ENCODE results near the gene PBX4.

PBX4 gene

GRCh38 chr19:19525611-19526380 is 92.7 kb downstream of the PBX4 start:
- Mint-ChIP-seq H3K27ac (peak overlapping the region; percentile 68 to 91 (median 70)), H3K4me1 (peaks cover 3% of the 10 kb centered on the region), H3K4me3 (peak overlapping the region in 2 of 3 experiments; percentile 5 to 41), H3K9me3 (no peaks in the 10 kb centered on the region), H3K27me3 (ENCODE audit: low read depth) (no peaks in the 10 kb centered on the region), H3K36me3 (ENCODE audit: low read depth) (peaks cover 20% of the 10 kb centered on the region)
- no peak for TF ChIP-seq CTCF (IDR thresholded peaks at IDR 0.05; ENCODE audit: unreplicated experiment in 3 of 3)

- TF ChIP-seq CTCF (IDR thresholded peaks at IDR 0.05; ENCODE audit: unreplicated experiment in 3 of 3): no peak
- no peaks in the 10 kb centered on the region for H3K4me1 Mint-ChIP-seq
Measured at GRCh38 chr19:19524053-19524452, 94.4 kb downstream of the PBX4 start.

GRCh38 chr19:19523177-19523576 is 95.3 kb downstream of the PBX4 start:
- H3K36me3 Mint-ChIP-seq (ENCODE audit: low read depth): peaks cover 29% of the 10 kb centered on the region
- H3K27me3 Mint-ChIP-seq (ENCODE audit: low read depth): no peaks in the 10 kb centered on the region
- no peaks in the 10 kb centered on the region for H3K9me3 Mint-ChIP-seq
- no peak for TF ChIP-seq CTCF (IDR thresholded peaks at IDR 0.05; ENCODE audit: unreplicated experiment in 3 of 3)
- H3K4me1 Mint-ChIP-seq: no peaks in the 10 kb centered on the region
- no peak overlapping the region for H3K4me3 Mint-ChIP-seq
- no peak overlapping the region for H3K27ac Mint-ChIP-seq

More at GRCh38 chr19:19524053-19524452, 94.4 kb downstream of the PBX4 start:
- no peaks in the 10 kb centered on the region for H3K9me3 Mint-ChIP-seq
- no peak overlapping the region for H3K27ac Mint-ChIP-seq
- H3K4me3 Mint-ChIP-seq: no peak overlapping the region
- no peaks in the 10 kb centered on the region for H3K27me3 Mint-ChIP-seq (ENCODE audit: low read depth)
- H3K36me3 Mint-ChIP-seq (ENCODE audit: low read depth): peaks cover 31% of the 10 kb centered on the region

GRCh38 chr19:19520989-19521388 is 97.5 kb downstream of the PBX4 start:
- H3K36me3 Mint-ChIP-seq (ENCODE audit: low read depth): peaks cover 30% of the 10 kb centered on the region
- H3K27ac Mint-ChIP-seq: no peak overlapping the region
- H3K27me3 Mint-ChIP-seq (ENCODE audit: low read depth): no peaks in the 10 kb centered on the region
- no peak overlapping the region for H3K4me3 Mint-ChIP-seq
- no peaks in the 10 kb centered on the region for H3K9me3 Mint-ChIP-seq
- TF ChIP-seq CTCF (IDR thresholded peaks at IDR 0.05; ENCODE audit: unreplicated experiment in 3 of 3): no peak
- peaks cover 4% of the 10 kb centered on the region for H3K4me1 Mint-ChIP-seq

- Mint-ChIP-seq H3K36me3 (ENCODE audit: low read depth) (peaks cover 26% of the 10 kb centered on the region), H3K9me3 (no peaks in the 10 kb centered on the region), H3K27me3 (ENCODE audit: low read depth) (no peaks in the 10 kb centered on the region), H3K4me3 (peak overlapping the region; percentile 95 to 99 (median 99)), H3K27ac (no peak overlapping the region), H3K4me1 (peaks cover 6% of the 10 kb centered on the region)
- TF ChIP-seq CTCF (IDR thresholded peaks at IDR 0.05; ENCODE audit: unreplicated experiment in 3 of 3): no peak
Measured at GRCh38 chr19:19517235-19517619, 101.3 kb downstream of the PBX4 start.

All from nephron (organoid).